ENCODE data around the gene DRAM2.

- no peak for TF ChIP-seq SNAI2 (CRISPR knock-in tag; IDR thresholded peaks at IDR 0.05)
- TF ChIP-seq, protein P1, sequence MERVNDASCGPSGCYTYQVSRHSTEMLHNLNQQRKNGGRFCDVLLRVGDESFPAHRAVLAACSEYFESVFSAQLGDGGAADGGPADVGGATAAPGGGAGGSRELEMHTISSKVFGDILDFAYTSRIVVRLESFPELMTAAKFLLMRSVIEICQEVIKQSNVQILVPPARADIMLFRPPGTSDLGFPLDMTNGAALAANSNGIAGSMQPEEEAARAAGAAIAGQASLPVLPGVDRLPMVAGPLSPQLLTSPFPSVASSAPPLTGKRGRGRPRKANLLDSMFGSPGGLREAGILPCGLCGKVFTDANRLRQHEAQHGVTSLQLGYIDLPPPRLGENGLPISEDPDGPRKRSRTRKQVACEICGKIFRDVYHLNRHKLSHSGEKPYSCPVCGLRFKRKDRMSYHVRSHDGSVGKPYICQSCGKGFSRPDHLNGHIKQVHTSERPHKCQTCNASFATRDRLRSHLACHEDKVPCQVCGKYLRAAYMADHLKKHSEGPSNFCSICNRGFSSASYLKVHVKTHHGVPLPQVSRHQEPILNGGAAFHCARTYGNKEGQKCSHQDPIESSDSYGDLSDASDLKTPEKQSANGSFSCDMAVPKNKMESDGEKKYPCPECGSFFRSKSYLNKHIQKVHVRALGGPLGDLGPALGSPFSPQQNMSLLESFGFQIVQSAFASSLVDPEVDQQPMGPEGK (CRISPR knock-in tag; IDR thresholded peaks at IDR 0.05; ENCODE audit: borderline replicate concordance) = no peak
- TF ChIP-seq CSDC2 (CRISPR knock-in tag; IDR thresholded peaks at IDR 0.05) = no peak
- TF ChIP-seq TCF4 (CRISPR knock-in tag; IDR thresholded peaks at IDR 0.05; ENCODE audit: borderline replicate concordance) = no peak
- no peak for TF ChIP-seq ZNF70 (CRISPR knock-in tag; IDR thresholded peaks at IDR 0.05)
- no peak for TF ChIP-seq GLIS3 (CRISPR knock-in tag; IDR thresholded peaks at IDR 0.05)
- no peak for TF ChIP-seq ZNF565 (CRISPR knock-in tag; conservative IDR thresholded peaks at IDR 0.05; ENCODE audit: low read depth)
Measured at GRCh38 chr1:111174070-111174469, 34.2 kb upstream of the DRAM2 start.

Data from SK-N-SH treated with all-trans-retinoic acid at 6 μM for 48 hours (cell line).